HG02610 (cell line): ENCODE measurements around the gene STX1B.
A peak's percentile ranks its signal among the peaks of the same experiment; 100 is the strongest.
"Not testable (repeated sequence)": the region's sequence is repeated elsewhere in the genome, so short reads cannot be mapped to it uniquely, and the experiment has no call there.

Source experiments
- ATAC-seq: cut with Tn5 transposase; IDR thresholded peaks from one replicate; pipeline ENCODE4 v1.9.1; 2021; ENCODE audit warnings: mild to moderate bottlenecking, moderate library complexity; ENCODE audit not compliant: unreplicated experiment

Gene STX1B

GRCh38 chr16:31010585-31011325 lies at the start of gene STX1B:
Gene STX1B (minus strand): TSS chr16:31010638. CDS start chr16:31010396, 242 bp downstream.
- ATAC-seq, result no peak

GRCh38 chr16:31055613-31056012 lies 45.2 kb upstream of the STX1B start:
- no peak for ATAC-seq

- ATAC-seq, result no peak
Measured at GRCh38 chr16:31052114-31052513, 41.7 kb upstream of the STX1B start.

GRCh38 chr16:31050280-31051030 lies 40.0 kb upstream of the STX1B start:
- no peak for ATAC-seq

GRCh38 chr16:31043898-31044481 lies 33.6 kb upstream of the STX1B start:
- no peak for ATAC-seq

GRCh38 chr16:31043352-31043751 lies 32.9 kb upstream of the STX1B start:
- no peak for ATAC-seq

GRCh38 chr16:31042866-31043265 lies 32.4 kb upstream of the STX1B start:
- no peak for ATAC-seq

- ATAC-seq, result no peak
Measured at GRCh38 chr16:31038993-31039392, 28.6 kb upstream of the STX1B start.

GRCh38 chr16:31036691-31037090 lies 26.3 kb upstream of the STX1B start:
- ATAC-seq, result no peak

- ATAC-seq, result peak; percentile 42
Measured at GRCh38 chr16:31033709-31034492, 23.5 kb upstream of the STX1B start.

GRCh38 chr16:31032736-31033708 lies 22.6 kb upstream of the STX1B start, which contains the start of gene STX4:
Gene STX4 (plus strand): TSS chr16:31033558. CDS start chr16:31033806, 248 bp downstream.
- peak; percentile 71 for ATAC-seq

GRCh38 chr16:31031276-31031675 lies 20.8 kb upstream of the STX1B start:
- no peak for ATAC-seq

- no peak for ATAC-seq
Measured at GRCh38 chr16:31029272-31029671, 18.8 kb upstream of the STX1B start.

- ATAC-seq, result no peak
Measured at GRCh38 chr16:31025339-31025738, 14.9 kb upstream of the STX1B start.

- no peak for ATAC-seq
Measured at GRCh38 chr16:31023627-31024226, 13.3 kb upstream of the STX1B start.

GRCh38 chr16:31023252-31023602 lies 12.8 kb upstream of the STX1B start:
- ATAC-seq, result no peak

GRCh38 chr16:31022544-31023251 lies 12.3 kb upstream of the STX1B start:
- ATAC-seq, result no peak

- no peak for ATAC-seq
Measured at GRCh38 chr16:31020536-31020935, 10.1 kb upstream of the STX1B start.

- not testable (repeated sequence) for ATAC-seq
Measured at GRCh38 chr16:31017756-31018155, 7.3 kb upstream of the STX1B start.
